GM21515 (cell line): Measurements from ENCODE around the gene BAIAP2.

Experiments used
- ATAC-seq: cut with Tn5 transposase; IDR thresholded peaks from one replicate; pipeline ENCODE4 v1.9.1; 2021; ENCODE audit not compliant: unreplicated experiment

Gene BAIAP2

DNA sequence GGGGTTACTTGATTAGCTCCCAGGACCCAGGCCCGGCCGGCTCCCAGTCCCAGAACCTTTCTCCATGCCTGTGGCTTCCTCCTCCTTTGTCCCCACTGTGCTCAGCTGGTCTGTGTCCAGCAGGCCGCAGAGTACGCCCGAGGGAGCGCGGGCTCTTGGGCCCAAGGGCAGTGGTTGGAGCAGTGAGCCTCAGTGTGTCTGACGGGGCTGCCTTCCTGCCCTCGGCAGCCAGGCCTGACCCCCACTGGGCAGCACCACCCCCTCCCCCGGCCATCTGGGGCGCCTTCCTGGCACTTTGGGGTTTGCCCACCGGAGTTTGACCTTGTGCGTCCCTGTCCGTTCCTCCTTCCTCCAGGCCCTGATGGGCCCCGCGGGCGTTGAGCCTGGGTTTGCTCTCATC is 67.9 kb downstream of the BAIAP2 start:
- no peak for ATAC-seq

DNA sequence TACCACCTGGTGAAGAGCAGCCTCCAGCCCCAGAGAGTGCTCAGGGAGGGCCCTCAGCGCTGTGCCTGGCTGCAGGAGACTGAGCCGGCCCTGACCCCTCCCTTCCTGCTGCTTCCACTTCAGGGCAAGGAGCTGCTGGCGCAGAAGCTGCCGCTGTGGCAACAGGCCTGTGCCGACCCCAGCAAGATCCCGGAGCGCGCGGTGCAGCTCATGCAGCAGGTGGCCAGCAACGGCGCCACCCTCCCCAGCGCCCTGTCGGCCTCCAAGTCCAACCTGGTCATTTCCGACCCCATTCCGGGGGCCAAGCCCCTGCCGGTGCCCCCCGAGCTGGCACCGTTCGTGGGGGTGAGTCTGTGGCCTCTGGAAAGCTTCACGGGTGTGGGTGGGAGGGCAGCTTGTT is 68.4 kb downstream of the BAIAP2 start:
- ATAC-seq: no peak

- no peak for ATAC-seq
Measured at GRCh38 chr17:81106716-81107115, 71.8 kb downstream of the BAIAP2 start.

DNA sequence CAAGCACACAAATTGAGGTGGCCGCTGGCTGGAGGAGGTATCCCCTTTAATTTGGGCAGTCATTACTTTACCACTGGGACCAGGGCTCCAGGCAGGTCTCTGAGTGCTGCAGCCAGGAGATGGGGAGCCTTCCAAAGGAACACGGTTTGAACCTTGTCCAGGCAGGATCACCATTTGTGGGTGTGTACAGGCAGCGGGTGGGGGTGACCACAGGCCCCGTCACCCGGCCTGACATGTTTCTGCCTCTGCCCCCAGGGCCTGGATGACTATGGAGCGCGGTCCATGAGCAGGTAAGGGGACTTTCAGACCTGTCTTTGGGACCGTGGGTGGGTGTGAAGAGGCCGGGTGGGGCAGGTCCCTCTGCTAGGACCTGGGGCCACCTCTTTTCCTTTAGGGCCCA is 73.3 kb downstream of the BAIAP2 start:
- no peak for ATAC-seq

DNA sequence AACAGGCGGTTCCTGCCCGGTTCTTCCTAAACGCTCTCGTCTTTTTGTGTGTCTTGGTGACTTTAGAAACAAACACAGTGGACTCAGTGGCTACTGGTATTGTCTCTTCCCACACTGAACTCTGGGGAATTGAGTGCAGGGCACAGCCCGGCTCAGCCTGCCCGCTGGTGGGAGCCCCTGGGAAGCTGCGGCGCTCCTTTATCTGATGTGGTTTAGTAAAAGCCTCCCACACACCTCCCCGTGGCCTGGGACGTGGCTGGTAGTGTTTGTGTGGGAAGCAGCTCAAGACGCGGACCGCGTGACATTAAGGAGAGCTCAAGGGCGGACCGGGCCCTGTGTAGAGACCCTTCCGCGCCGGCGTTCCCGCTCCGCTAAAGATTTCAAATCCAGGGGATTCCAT is 75.0 kb downstream of the BAIAP2 start:
- ATAC-seq: no peak

DNA sequence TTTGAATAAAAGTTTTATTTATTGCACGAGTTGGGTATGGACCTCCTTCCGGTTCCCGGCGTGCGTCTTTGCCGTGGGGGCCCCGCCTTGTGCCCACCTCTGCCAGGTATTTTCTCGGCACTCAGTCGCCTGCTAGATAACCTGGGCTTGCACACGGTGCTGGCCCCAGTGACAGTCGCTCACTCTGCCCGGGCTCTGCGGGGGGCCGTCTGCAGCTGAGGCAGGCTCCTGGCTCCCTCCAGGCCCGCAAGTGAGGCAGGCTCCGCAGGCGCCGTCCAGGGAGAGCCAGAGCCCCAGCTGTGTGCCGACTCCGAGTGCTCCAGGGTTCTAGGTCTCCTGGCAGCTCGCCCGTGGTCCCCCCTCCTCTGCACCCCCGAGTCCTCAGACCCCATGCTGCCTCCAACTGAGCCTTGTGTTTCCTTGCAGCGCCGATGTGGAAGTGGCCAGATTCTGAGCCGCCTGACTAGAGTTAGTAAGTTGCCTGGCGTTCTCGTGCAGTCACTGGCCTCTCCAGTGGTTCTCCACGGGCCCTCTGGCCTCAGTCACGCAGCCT is 75.6 kb downstream of the BAIAP2 start:
- ATAC-seq: no peak

DNA sequence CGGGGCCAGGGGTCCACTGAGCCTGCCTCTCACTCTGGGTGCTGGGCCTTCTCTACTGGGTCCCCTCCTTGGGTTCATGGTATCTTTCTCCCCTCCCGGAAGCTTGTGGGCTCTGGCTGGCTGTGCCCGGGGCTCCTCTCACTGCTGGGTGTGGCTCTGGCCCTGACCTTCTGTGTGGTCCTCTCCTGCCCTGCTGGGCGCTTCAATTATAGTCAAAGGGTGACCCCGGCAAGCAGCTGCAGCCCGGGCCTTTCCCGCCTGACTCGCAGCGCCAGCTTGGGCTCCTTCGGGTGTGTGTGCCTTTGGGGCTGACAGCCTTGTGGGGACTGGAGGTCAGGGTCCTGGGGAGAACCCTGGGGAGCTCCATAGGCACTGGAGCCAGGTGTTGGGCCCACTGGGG is 76.1 kb downstream of the BAIAP2 start:
- no peak for ATAC-seq

- ATAC-seq: no peak
Measured at GRCh38 chr17:81112450-81112849, 77.5 kb downstream of the BAIAP2 start.

GRCh38 chr17:81113158-81113724 is 78.3 kb downstream of the BAIAP2 start:
- ATAC-seq: no peak

GRCh38 chr17:81114351-81115093 is 79.6 kb downstream of the BAIAP2 start:
- no peak for ATAC-seq

DNA sequence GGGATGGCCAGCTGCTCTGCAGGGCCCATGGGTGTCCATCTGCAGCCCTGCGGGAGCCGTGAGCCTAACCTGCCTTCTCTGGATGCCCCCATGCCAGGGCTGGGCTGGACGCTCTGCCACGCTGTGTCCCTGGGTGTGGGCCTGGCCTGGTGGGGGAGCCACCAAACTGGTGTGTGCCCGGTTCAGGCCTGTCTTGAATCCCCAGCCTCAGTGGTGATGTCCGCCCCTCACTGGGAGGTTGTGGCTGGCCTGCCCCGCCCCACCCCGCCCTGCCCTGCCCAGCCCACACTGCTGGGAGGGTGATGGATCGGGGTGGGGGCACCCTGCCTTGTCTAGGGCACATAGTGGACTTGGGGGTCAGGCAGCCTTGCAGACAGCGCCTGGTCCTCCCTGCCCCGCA is 80.3 kb downstream of the BAIAP2 start:
- ATAC-seq: no peak

DNA sequence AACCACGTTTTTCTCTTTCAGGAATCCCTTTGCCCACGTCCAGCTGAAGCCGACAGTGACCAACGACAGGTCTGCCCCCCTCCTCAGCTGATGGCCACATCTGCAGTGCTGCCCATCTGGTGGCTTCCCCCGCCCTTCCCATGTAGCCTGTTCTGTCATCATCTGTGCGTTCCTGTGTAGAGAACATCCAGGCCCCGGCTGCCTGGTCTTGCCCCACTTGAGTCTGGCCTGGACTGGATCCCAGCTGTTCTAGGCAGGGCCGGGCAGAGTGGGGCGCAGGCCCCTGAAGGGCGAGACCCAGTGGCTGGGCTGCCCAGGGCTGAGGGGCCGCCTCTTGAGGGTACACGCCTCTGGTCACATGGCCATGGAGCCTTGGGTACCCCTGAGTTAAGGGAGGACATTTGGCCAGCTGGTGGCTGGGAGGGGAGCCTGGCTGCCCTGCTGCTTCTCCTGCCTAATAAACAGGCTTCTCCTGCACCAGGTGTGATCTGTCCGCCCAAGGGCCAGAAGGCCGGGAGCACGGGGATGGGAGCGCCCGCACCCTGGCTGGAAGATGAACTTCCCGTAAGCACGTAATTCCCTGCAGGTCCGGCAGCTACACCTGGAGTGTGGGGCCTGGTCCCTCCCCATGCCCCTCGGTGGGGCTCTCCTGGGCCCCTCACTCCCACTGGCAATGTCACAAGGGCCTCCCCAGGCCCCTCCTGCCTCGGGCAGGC is 81.0 kb downstream of the BAIAP2 start:
- no peak for ATAC-seq

- ATAC-seq: no peak
Measured at GRCh38 chr17:81116704-81117103, 81.8 kb downstream of the BAIAP2 start.

GRCh38 chr17:81117672-81118198 is 82.8 kb downstream of the BAIAP2 start:
- no peak for ATAC-seq

DNA sequence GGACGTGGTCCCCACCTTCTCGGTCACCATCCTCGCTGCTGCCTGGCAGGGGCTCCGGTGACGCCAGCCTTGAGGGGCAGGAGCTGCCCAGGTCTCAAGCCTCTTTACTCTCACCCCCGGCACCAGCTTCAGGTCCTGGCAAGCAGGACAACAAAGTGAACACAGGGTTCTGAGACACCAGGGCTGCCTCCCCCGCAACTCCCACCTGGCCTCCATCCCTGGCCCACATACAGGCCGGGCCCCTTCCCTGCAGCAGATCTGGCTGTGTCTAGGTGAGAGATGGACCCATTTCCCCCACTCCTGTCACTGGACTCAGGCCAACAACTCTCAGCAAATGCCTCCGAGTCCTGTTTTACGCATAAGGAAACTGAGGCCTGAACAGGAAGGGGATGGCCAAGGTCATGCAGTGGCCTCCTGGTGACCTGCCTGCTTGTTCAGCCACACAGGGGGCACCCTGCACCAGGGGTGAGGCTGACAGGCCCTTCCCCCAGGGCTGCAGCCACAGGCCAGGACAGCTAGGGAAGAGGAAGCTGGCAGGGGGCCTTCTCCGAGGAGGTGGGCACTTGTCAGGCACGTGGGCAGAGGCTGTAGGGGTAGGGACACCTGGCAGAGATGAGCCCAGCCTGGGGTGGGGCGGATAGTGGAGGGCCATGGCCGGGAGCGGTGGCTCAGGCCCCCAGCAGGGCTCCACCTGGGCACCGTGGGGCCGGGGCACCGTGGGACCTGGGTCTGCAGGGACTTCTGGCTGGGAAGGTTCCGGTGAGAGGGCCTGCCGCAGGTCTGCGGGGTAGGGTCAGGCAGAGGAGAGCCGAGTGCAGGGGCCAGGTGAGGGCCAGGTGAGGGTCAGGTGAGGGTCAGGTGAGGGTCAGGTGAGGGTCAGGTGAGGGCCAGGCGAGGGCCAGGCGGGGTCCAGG is 83.6 kb downstream of the BAIAP2 start:
- no peak for ATAC-seq

DNA sequence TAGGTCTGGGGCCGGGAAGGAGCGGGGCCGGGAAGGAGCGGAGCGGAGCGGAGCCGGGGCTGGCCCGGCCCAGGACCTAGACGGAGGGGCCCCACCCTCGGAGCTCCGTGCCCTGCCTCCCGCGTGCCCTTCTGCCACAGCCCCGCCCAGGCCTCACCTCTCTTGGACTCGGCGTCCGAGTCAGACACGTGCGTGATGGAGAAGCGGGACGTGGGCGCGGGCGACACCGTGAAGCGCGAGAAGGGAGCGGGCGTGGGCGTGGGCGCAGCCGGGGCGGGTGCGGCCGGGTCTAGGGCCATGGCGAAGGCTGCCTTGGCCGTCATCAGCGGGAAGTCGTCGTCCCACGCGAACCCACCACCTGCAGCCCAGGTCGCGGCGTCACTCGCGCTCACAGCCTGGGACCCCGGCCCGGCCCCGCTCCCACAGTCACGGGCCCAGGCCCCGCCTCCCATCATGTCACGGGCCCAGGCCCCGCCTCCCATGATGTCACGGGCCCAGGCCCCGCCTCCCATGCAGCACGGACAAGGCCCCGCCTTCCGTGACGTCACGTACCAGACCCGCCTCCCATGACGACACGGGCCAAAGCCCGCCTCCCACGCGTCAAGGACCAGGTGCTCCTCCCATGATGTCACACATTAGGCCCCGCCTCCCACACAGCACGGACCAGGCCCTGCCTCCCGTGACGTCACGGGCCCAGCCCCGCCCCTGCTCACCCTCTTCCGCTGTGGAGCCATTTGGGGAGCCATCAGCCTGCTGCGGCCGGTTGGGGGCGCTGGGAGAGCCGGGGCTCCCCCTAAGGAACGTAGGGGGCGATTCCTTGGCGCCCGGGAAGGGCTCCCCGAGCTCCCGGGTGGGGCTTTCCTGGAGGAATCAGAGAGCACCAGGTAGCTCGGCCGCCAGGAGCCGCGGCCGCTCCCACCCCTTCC is 84.5 kb downstream of the BAIAP2 start:
- no peak for ATAC-seq

DNA sequence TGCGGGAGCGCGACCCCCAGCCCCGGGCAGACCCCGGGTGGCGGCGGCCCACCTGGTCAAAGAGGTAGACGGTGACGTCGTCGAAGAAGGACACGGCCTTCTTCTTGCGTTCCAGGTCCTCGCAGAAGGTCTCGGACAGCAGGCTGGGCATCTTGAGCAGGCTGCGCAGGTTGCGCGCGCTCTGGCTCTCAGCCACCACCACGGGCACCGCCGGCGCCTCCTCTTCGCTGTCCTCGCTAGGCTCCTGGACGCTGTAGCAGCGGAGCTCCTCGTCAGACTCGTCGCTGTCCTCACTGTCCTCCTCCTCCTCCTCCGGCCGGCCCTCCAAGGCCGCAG is 85.2 kb downstream of the BAIAP2 start:
- no peak for ATAC-seq

- ATAC-seq: no peak
Measured at GRCh38 chr17:81120695-81121621, 86.0 kb downstream of the BAIAP2 start.
